ENCODE results near the gene GPR3. TPM values are rescaled to one million over a fixed set of nuclear protein-coding genes. Genes with fewer than 3 reads are reported as not detected.

Gene GPR3
- total and polyA plus RNA-seq, 4 donors = under 0.01 to 0.30 TPM; not detected in 2

DNA sequence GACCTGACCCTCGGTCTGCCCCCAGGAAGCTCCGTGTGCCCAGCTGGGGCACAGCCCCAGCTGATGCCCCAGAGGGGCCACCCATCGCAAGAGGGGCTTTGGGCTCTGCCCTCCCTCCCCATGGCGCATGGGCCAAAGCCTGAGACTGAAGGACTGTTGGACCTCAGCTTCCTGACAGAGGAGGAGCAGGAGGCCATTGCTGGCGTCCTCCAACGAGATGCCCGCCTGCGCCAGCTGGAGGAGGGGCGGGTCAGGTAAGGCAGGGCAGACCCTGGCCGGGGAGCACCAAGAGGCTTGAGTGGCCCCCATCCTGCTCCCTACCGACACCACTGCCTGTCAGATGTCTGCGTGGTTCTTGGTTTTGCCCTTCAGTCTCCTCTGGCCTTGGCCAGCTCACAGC is 47.1 kb upstream of the GPR3 start (continued):
- TF ChIP-seq JUND (IDR thresholded peaks at IDR 0.05) = no peak

DNA sequence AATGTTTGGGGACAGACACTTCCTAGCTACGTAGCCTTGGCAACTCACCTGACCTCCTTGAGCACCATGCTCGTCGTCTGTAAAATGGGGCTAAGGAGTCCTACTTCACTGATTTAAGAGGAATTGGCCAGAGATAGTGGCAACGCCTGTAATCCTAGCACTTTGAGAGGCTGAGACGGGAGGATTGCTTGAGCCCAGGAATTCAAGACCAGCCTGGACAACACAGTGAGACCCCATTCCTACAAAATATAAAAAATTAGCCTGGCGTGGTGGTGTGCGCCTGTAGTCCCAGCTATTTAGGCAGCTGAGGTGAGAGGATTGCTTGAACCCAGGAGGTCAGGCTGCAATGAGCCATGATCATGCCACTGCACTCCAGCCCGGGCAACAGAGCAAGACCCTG is 46.1 kb upstream of the GPR3 start:
- DNase-seq (ENCODE audit: low spot score) = no peak
- H3K9ac ChIP-seq (ENCODE audit: low read depth in 1 of 2, low read length in 2 of 2) = no peak overlapping the region
- no peaks in the 10 kb centered on the region for H3K9me3 ChIP-seq (ENCODE audit: control insufficient read depth in 4 of 4, low read length in 3 of 4)
- H3K27me3 ChIP-seq (ENCODE audit: control insufficient read depth in 4 of 4, insufficient read depth in 4 of 4, low read length in 3 of 4) = no peaks in the 10 kb centered on the region
- peaks cover 3 to 23% (median 15%) of the 10 kb centered on the region in 4 donors for H3K4me1 ChIP-seq (ENCODE audit: control insufficient read depth in 4 of 4, insufficient read depth in 4 of 4, low read length in 3 of 4)
- H3K27ac ChIP-seq (ENCODE audit: low read depth in 1 of 2, low read length in 2 of 2) = no peak overlapping the region
- no peaks in the 10 kb centered on the region for H3K36me3 ChIP-seq (ENCODE audit: control insufficient read depth in 4 of 4, insufficient read depth in 3 of 4, low read depth in 1 of 4, low read length in 3 of 4)
- TF ChIP-seq HNF4A (conservative IDR thresholded peaks at IDR 0.05) (no peak), FOXA2 (IDR thresholded peaks at IDR 0.05) (no peak), NR2F2 (IDR thresholded peaks at IDR 0.05) (no peak), REST (IDR thresholded peaks at IDR 0.05) (no peak), RAD21 (IDR thresholded peaks at IDR 0.05) (no peak), FOXA1 (IDR thresholded peaks at IDR 0.05) (no peak), CTCF (IDR thresholded peaks at IDR 0.05; ENCODE audit: low read depth, low read length, missing input control) (no peak), MAX (IDR thresholded peaks at IDR 0.05) (no peak), YY1 (IDR thresholded peaks at IDR 0.05) (no peak), TAF1 (conservative IDR thresholded peaks at IDR 0.05) (no peak)
- TF ChIP-seq, protein P1, sequence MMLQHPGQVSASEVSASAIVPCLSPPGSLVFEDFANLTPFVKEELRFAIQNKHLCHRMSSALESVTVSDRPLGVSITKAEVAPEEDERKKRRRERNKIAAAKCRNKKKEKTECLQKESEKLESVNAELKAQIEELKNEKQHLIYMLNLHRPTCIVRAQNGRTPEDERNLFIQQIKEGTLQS (IDR thresholded peaks at IDR 0.05) = no peak
- no peak overlapping the region for H3K4me3 ChIP-seq (ENCODE audit: low read depth in 1 of 3, low read length in 3 of 3)
- WGBS = 92% methylated on average over 8 of the region's 8 CpGs

- WGBS = 85% methylated on average over 14 of the region's 14 CpGs
- no peaks in the 10 kb centered on the region for H3K27me3 ChIP-seq (ENCODE audit: control insufficient read depth in 4 of 4, insufficient read depth in 4 of 4, low read length in 3 of 4)
- no peaks in the 10 kb centered on the region for H3K9me3 ChIP-seq (ENCODE audit: control insufficient read depth in 4 of 4, low read length in 3 of 4)
- H3K36me3 ChIP-seq (ENCODE audit: control insufficient read depth in 4 of 4, insufficient read depth in 3 of 4, low read depth in 1 of 4, low read length in 3 of 4) = no peaks in the 10 kb centered on the region
- peaks cover 3 to 27% (median 17%) of the 10 kb centered on the region in 4 donors for H3K4me1 ChIP-seq (ENCODE audit: control insufficient read depth in 4 of 4, insufficient read depth in 4 of 4, low read length in 3 of 4)
- no peak overlapping the region for H3K9ac ChIP-seq (ENCODE audit: low read depth in 1 of 2, low read length in 2 of 2)
- no peak for TF ChIP-seq GABPA (IDR thresholded peaks at IDR 0.05 in 1 of 2, conservative IDR thresholded peaks at IDR 0.05 in 1 of 2)
- TF ChIP-seq FOXA1 (IDR thresholded peaks at IDR 0.05) = no peak
- no peak for TF ChIP-seq TAF1 (conservative IDR thresholded peaks at IDR 0.05)
- TF ChIP-seq MAX (IDR thresholded peaks at IDR 0.05) = no peak
- TF ChIP-seq REST (IDR thresholded peaks at IDR 0.05) = no peak
- TF ChIP-seq EGR1 (IDR thresholded peaks at IDR 0.05; ENCODE audit: low read depth in 2 of 2) = no peak
- TF ChIP-seq RAD21 (IDR thresholded peaks at IDR 0.05) = no peak
- TF ChIP-seq, protein P2, sequence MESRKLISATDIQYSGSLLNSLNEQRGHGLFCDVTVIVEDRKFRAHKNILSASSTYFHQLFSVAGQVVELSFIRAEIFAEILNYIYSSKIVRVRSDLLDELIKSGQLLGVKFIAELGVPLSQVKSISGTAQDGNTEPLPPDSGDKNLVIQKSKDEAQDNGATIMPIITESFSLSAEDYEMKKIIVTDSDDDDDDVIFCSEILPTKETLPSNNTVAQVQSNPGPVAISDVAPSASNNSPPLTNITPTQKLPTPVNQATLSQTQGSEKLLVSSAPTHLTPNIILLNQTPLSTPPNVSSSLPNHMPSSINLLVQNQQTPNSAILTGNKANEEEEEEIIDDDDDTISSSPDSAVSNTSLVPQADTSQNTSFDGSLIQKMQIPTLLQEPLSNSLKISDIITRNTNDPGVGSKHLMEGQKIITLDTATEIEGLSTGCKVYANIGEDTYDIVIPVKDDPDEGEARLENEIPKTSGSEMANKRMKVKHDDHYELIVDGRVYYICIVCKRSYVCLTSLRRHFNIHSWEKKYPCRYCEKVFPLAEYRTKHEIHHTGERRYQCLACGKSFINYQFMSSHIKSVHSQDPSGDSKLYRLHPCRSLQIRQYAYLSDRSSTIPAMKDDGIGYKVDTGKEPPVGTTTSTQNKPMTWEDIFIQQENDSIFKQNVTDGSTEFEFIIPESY (IDR thresholded peaks at IDR 0.05) = no peak
- TF ChIP-seq RXRA (IDR thresholded peaks at IDR 0.05) = no peak
- TF ChIP-seq FOXA2 (IDR thresholded peaks at IDR 0.05) = no peak
- TF ChIP-seq JUND (IDR thresholded peaks at IDR 0.05) = no peak
- no peak overlapping the region for H3K4me3 ChIP-seq (ENCODE audit: low read depth in 1 of 3, low read length in 3 of 3)
- no peak overlapping the region for H3K27ac ChIP-seq (ENCODE audit: low read depth in 1 of 2, low read length in 2 of 2)
- DNase-seq (ENCODE audit: low spot score) = no peak
Observed at GRCh38 chr1:27346991-27347624, 45.3 kb upstream of the GPR3 start.
